ENCODE results near the gene CLDN4.
"Not testable (repeated sequence)": the region's sequence is repeated elsewhere in the genome, so short reads cannot be mapped to it uniquely, and the experiment has no call there.

CLDN4 gene

DNA sequence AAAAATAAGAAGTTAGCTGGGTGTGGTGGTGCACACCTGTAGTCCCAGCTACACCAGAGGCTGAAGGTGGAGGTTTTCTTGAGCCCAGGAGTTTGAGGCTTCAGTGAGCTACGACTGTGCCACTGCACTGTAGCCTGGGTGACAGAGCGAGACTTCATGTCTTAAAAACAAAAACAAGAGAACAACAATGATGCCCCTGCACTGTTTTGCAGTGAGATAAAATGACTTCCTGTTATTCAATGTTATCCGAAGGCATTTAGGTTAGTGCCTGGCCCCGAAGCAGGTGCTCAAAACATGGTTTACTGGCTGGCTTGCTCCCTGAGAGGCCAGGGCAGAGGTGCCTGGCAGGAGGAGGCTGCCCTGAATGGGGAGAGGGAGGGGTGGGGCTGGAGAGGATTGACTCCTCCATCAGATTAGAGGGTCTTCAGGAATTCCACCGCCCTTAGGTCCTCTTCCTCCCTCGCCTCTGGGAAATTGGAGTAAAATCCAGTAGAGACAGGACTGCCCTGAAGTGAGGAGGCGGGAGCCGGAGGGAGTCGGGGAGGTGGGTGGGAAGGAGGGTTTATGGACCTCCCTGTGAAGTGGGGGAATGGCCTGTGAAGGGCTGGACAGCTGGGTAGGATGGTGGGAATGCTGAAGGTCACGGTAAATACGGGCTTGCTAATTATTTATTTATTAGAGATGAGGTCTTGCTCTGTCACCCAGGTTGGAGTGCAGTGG, 6.8 kb upstream of the CLDN4 start:
- no peak for DNase-seq

DNA sequence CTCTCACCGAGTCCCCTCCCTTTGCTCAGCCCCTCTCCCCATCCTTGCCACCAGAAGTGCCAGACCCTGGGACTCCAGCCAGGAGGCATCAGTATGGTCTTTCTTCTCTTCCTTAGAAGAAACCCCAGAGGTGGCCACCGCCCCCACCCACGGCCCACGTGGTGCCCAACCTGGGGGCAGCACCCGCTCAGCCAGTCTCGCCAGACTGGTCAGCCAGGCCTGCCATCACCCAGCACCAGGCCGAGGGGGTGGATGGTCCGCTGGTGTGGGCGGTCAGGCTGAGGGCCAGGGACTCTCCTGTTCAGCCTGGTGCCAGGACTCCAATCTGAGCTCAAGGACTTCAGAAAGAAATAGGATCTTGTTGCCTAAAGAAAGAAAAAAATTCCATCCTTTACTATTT, 5.8 kb upstream of the CLDN4 start:
- no peak for DNase-seq

DNA sequence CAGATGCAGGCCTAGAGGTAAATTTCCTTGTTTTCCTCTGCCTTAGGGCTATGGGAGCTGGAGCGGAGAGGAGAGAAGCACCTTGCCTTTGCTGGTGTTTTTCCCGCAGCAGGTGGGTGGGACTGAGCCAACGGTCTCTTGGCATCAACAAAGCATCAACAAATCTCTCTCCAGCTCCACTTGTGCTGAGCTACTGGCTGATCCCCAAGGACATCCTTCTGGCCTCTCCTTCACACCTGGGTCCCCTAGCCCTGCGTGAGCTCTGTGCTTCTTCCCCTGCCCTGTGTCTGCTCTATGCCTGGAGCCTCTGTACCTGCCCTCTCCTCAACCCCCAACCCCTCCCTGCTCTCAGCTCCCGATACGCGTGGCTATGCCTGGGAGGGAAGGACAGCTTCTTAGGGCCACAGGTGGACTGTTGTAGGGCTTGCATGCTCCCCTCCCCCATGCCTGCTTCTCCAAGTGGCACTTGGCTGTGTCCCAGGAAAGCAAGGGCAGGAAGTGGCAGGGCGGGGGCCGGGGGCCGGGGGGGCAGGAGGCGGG, 3.2 kb upstream of the CLDN4 start:
- no peak for DNase-seq

DNA sequence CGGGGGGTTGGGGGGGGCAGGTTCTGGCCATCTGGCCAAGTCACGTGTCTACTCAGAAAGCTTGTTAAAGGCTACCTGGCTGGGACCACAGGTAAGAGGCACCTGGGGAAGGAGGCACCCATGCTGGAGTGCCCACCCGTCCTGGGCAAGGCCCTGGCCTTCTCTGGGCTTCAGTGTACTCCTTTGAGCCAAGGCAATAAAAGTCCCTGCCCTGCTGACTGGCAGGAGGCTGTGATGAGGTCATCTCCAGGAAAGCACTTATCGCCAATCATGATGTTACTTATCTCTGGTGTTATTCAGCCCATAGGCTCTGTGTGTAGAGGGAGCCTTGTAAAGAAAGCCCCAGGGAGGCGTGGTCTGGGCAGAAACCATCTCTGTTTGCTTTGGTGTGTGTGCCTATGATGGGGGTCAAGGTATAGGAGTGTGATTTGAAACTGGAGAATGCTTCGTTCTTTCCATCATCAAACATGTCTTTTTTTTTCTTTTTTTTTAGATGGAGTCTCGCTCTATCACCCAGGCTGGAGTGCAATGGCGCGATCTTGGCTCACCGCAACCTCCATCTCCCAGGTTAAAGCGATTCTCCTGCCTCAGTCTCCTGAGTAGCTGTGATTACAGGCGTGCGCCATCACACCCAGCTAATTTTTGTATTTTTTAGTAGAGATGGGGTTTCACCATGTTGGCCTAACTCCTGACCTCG, 2.5 kb upstream of the CLDN4 start:
- DNase-seq: peak; percentile 81

DNA sequence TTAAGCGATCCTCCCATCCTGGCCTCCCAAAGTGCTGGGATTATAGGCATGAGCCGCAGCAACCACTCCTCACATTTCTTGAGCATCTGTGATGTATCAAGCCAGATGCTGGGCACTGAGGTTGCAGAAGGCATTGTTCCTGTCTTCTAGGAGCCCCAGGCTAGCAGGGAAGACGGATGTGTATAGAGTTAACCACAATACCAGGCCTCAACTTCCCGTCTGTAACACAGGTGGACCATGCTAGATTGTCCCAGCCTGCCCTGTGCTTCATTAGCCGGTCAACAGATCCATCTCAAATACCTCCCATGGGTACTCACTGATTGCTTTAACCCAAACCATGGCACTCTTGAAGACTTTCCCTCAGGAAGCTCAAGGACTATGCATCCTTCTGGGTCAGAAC, 1.8 kb upstream of the CLDN4 start:
- DNase-seq: no peak

DNA sequence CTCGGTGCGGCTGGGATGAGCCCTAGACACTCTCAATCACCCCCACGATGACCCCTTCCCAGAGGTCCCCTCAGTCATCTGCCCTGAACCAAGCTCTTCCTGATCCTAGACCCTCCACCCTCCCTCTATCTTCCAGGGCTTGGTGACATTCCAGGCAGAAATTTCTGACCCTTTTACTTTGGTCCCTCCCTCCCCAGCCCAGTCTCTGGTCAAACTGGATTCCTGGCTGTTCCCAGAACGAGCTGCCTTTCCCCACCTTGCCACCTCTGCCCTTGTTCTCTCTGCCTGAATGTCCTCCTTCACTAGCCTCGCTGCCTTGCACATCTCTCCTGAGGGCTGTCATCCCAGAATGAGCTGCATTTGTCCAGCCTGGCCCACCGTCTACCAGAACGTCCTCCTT, 1.3 kb upstream of the CLDN4 start:
- no peak for DNase-seq

DNA sequence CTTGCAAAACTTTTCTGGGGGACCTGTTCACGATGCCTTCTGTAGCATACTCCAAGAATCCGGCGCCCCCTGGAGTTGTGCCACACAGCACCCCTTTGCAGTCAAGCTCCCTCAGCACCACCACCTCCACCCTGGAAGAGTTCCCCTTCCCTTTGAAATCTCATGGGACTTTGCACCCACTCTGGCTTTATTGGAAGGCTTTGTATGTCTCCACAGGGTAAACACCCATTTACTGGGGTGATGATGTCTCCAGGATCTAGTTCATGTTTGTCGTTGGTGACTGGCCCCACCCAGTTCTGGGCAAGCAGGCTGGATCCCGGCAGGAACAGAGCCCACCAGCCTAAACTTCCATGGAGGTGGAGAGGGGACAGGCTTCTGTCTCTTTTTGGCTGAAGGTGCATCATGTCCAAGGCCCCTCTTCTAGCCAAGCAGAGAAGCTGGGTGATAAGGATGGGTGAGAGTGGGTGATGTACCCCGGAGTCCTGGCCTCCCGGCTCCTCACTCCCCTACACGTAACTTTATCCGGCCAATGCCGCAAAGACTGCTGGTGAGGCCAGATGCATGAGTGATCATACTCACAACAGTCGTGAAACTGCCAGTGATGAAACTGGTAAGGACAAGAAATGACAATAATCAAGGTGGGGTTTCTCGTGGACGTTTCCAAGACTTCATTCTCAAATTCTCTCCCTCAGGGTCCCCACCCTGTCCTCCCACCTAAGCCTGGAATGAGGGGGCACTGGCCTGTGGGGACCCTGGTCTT, 695 bp upstream of the CLDN4 start:
- DNase-seq: no peak

DNA sequence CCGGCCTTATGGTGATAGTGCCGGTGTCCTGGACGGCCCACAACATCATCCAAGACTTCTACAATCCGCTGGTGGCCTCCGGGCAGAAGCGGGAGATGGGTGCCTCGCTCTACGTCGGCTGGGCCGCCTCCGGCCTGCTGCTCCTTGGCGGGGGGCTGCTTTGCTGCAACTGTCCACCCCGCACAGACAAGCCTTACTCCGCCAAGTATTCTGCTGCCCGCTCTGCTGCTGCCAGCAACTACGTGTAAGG, 713 bp downstream of the CLDN4 start:
- no peak for DNase-seq

DNA sequence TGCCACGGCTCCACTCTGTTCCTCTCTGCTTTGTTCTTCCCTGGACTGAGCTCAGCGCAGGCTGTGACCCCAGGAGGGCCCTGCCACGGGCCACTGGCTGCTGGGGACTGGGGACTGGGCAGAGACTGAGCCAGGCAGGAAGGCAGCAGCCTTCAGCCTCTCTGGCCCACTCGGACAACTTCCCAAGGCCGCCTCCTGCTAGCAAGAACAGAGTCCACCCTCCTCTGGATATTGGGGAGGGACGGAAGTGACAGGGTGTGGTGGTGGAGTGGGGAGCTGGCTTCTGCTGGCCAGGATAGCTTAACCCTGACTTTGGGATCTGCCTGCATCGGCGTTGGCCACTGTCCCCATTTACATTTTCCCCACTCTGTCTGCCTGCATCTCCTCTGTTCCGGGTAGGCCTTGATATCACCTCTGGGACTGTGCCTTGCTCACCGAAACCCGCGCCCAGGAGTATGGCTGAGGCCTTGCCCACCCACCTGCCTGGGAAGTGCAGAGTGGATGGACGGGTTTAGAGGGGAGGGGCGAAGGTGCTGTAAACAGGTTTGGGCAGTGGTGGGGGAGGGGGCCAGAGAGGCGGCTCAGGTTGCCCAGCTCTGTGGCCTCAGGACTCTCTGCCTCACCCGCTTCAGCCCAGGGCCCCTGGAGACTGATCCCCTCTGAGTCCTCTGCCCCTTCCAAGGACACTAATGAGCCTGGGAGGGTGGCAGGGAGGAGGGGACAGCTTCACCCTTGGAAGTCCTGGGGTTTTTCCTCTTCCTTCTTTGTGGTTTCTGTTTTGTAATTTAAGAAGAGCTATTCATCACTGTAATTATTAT, 1.2 kb downstream of the CLDN4 start:
- DNase-seq: no peak

DNA sequence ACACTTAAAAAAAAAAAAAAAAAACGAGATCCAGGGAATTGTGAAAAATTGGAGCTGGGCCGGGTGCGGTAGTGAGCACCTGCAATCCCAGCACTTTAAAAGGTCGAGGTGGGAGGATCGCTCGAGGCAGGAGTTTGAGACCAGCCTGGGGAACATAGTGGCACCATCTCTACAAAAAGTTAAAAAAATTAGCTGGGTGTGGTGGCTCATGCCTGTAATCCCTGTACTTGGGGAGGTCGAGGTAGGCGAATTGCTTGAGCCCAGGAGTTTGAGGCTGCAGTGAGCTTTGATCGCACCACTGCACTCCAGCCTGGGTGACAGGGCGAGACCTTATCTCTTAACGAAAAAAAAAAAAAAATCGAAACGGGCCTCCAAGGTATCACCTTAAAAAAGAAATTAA, 2.0 kb downstream of the CLDN4 start:
- no peak for DNase-seq

DNA sequence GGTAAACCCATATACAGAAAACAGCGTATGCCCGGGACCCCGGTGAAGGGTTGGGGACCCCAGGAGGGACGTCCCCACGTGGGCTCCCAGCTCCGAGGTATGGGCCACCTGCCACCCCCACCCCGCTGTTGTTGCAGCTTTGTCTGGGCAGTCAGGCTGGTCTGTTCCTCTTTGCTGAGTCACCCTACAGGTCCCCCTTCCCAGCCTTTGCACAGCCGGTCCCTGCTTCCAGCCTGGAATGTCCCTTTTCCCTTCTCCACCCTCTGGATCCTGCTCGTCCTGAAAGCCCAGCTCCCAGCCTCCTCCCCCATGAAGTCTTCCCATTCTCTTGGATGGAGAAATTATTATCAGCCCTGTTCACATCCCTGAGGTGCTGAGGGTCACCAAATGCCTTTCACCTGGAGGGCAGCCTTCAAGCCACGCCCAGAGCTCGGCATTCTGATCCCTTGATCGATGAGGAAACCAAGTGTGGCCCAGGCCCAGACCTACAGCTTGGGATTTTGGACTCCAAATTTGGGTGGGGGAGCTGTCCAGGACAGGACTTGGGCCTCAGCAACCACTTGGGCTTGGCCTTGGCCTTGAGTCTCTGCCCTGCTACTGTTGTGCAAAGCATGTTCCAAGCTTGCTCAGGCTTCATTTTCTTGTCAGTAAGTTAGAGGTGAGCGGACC, 2.6 kb downstream of the CLDN4 start:
- DNase-seq: no peak

DNA sequence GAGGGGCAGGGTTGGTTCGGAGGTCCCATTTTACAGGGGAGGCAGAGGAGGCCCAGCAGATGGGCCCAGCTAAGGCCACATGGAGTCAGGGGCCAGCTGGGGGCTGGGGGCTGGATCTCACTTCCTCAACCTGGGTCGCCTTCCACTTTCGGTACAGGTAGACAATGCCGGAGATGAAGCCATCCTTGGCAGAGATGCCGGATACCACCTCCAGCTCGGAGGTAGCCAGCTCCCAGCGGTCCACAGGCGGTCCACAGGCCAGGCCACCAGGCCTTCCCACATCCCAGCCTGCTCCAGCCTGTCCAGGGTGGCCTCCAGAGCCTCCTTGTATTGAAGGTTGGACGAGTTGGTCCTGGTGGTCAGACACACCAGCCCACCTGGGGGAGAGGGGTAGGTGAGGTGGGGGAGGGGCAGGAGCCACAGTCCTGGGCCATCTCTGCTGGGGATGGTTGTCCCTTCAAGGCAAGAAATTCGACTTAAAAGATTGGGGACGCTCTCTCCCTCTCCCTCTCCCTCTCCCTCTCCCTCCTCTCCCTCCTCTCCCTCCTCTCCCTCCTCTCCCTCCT, 3.9 kb downstream of the CLDN4 start:
- no peak for DNase-seq

DNA sequence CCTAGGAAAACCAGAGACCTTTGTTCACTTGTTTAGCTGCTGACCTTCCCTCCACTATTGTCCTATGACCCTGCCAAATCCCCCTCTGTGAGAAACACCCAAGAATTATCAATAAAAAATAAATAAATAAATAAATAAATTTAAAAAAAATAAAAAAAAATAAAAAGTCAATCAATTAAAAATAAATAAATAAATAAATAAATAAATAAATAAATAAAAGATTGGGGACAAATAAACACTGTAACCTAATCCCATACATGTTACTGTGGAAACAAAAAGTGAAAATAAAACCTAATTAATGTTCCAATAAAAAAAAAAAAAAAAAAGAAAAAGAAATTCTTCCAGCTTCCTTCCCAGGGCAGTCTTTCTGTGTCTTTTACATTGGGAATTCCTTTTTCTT, 6.4 kb downstream of the CLDN4 start:
- DNase-seq: not testable (repeated sequence)

DNA sequence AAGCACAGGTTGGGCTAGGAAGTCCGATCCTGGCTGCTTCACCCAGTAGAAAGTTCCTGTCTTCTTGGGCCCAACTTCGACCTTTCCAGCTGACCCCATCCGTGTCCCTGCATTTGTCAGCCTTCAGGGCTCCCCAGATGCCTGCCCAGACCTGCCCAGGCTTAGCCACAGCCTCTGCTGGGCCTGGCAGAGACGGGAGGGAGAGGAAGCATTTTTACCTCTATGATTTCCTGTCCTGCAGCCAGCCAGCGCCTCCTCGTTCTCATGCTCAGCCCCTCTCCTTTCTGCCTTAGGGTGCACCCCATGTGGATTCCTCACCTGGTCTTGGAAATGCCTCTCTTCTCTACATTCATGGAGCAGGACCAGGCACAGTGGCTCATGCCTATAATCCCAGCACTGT, 7.8 kb downstream of the CLDN4 start:
- DNase-seq: no peak

DNA sequence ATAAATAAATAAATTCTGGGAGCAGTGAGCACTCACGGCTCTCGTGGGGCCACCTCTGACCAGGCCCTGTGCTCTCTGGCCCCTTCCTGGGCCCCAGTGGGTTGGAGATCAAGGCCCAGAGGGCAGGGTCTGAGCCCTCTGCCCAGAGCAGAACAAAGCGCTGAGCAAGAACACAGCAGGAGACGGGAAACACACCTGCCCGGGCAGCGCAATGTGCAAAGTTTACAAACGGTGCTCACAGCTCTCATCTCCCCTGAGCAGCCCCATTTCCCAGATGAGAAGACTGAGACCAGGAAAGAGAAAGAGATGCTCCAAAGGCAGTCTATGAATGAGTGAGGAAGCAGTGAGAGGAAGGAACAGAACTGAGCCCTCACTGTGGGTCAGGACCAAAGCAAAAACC, 8.5 kb downstream of the CLDN4 start:
- no peak for DNase-seq

DNA sequence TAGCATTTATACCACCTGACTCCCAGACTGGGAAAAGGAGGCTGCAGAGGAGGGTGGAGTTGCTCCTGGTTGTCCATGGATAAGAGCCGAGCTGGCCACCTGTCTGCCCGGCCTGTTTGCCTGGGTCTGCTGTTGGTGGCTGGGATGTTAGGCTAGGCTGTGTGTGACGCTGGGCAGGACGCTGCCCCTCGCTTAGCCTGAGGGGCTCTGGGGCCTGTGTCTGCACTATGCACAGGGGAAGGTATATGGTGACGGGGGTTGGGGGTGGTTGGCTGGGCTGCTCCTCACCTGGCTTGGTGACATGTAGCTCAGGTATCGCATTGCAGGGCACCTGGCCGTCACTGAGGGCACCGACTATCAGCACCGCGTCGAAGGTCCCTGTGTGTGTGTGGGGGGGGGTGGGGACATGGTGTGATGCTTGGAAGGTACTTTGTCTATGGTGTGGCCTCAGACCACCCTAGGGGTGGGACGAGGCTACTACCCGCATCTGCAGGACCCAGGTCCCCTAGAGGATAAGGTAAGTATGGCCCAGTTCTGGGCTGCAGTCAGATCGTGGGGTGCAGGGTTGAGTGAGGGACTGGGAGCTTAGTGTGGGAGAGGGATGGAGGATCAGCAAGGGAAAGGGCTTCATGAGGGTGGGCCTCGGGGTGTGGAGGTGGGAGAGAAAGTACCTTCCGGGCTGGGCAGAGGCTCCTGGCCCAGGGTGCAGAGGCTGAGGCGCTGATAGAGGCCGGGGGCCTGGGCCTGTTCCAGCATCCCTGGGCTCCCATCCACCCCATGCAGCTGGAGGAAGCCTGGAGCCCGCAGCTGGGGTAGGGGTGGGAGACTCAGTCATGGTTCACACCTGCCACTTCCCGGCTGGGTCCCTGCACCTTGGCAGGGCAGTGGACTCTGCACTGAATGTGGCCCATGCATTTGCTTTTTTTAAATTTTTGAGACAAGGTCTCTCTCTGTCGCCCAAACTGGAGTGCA, 9.2 kb downstream of the CLDN4 start:
- DNase-seq: no peak

DNA sequence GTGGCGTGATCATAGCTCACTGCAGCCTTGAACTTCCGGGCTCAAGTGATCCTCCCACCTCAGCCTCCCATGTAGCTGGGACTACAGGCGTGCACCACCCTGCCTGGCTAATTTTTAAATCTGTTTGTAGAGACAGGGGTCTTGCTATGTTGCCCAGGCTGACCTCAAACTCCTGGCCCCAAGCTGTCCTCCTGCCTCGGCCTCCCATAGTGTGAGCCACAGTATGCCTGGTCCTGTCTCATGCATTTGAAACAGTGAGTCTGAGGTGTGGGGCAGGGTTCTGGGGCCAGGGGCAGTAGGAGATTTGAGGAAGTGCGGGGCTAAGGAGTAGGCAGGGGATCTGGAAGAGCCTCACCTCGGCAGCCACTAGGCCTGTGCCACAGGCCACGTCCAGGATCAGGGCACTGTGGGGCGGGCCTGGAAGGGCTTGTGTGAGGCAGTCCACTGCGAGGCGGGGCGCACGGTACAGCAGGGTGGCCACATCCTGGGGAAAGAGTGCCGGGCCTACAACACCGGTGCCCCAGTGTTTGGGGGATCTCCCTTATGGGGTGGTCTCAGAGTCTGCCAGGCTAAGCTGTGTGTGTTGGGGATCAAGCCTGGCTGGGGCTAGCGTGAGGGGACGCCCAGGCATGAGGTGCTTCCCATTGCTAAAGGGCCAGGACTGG, 10.1 kb downstream of the CLDN4 start:
- DNase-seq: no peak

DNA sequence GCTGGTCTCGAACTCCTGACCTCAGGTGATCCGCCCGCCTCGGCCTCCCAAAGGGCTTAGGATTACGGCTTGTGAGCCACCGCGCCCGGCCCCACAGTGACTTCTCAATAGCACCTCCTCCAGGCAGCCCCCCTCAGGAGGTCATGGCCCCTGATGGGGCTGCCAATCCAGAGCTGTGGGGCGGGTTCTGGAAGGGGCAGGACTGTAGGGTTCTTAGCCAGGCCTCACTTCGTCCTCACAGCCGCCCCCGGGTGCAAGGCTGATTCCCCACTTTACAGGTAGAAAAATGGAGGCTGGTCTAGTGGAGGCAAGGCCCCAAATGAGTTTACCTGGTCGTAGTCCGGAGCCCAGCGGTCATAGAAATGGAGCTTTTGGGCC, 10.9 kb downstream of the CLDN4 start:
- DNase-seq: no peak

DNA sequence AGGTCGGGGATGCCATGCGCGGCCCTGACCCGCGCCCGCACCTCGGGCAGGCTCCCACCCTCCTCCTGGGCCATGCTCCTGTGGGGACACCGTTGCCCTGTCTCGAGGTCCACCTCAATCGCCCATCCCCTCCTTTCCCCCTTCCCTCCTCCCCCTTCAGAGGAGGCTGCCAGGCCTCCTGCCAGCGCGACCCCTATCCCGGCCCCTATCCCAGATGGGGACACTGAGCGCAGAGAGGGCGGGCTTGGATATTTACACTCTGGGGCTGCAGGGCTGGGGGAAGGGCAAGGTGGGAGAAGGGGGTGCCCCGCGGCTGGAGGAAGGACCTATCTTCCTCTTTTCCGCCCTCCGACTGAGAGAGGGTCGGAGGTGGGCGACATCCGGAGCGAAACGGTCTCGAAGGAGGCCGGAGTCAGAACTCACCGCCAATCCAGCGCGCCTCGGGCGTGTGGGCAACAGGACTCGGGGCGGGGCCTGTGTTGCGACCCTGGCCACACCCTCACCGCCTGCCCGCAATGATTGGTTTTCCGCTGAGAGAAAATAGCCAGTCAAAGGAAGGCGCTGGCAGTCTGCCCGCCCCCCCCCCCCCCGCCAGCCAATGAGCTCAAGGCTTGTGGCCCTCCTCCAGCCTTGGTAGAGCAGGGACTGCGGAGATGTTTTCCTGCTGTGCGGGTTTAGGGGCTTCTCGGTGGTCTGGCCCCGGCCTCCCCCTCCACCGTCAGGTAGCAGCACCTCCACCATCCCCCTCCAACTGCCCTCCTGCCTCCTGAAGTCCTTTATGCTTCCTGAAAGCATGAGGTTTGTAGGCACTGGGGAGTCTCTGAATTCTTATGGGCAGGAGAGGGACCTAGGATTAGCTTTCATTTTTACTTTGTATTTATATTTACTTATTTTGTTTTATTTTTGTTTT, 11.5 kb downstream of the CLDN4 start, which contains the start of gene METTL27:
METTL27 (minus strand) TSS at position 450 of the 910 bp plus-strand sequence; CDS start at position 74, 376 bp downstream.
- DNase-seq: peak; percentile 90
